ENCODE measurements around the gene RAB20.

- no peak for TF ChIP-seq POLR2A (IDR thresholded peaks at IDR 0.05)
- TF ChIP-seq CTCF (IDR thresholded peaks at IDR 0.05) = no peak
- no peak for TF ChIP-seq POLR2AphosphoS5 (IDR thresholded peaks at IDR 0.05)
- no peak for TF ChIP-seq EP300 (IDR thresholded peaks at IDR 0.05)
Observed at GRCh38 chr13:110607675-110608224, 46.2 kb upstream of the RAB20 start.
